ENCODE measurements around the gene PPP1R37.

- no peak for TF ChIP-seq POLR2A (IDR thresholded peaks at IDR 0.05)
- TF ChIP-seq CTCF (IDR thresholded peaks at IDR 0.05): no peak
Measured at GRCh38 chr19:45154064-45154827, 61.3 kb downstream of the PPP1R37 start.

Data from uterus (tissue), 2 donors.